GM12878 (cell line): ENCODE data around the gene THRB. TPM values are rescaled to one million over a fixed set of nuclear protein-coding genes. Genes with fewer than 3 reads are reported as not detected.

Experiments
- ATAC-seq: fragments of 200-7000 bp; cut with Tn5 transposase; 3 replicates; pipeline ENCODE4 v1.9.1; 2020; ENCODE audit warnings: mild to moderate bottlenecking, moderate library complexity
- BruUV-seq: library from RNA; stranded (reverse); fragments of 400-500 nt; replicated peaks from 2 replicates; lab custom pipeline; 2021; lab: Mats Ljungman, UMichigan
- CTCF ChIA-PET: fragments of 300-600 bp; sonication (Branson Sonifier 250); formaldehyde crosslinking; extraction: SDS; loops from one replicate; lab custom pipeline; 2021; ENCODE audit warnings: inconsistent platforms; lab: Yijun Ruan, JAX
- POLR2A ChIA-PET: fragments of 350-600 bp; formaldehyde crosslinking; extraction: SDS; loops from one replicate; lab custom pipeline; 2021; ENCODE audit warnings: inconsistent platforms; lab: Charles Lee
- RAD21 ChIA-PET: fragments of 300-600 bp; sonication (Branson Sonifier 250); formaldehyde crosslinking; loops from one replicate; lab custom pipeline; 2023; ENCODE audit warnings: antibody characterized with exemption; ENCODE audit not compliant: unreplicated experiment; lab: Charles Lee
- SMC1A ChIA-PET: fragments of 300-600 bp; sonication (Branson Sonifier 250); formaldehyde crosslinking; loops from one replicate; lab custom pipeline; 2023; ENCODE audit not compliant: unreplicated experiment, uncharacterized antibody; lab: Charles Lee
- DNase-seq: peaks from one replicate; pipeline ENCODE4 v3.0.0-alpha.2; 2011; ENCODE audit warnings: low read depth, low spot score
- FAIRE-seq: peaks from 3 replicates; lab custom pipeline; 2011; peaks lifted over from hg19 to GRCh38; lab: Jason Lieb, UNC
- H2AFZ ChIP-seq: 2 replicates; pipeline ENCODE4 v1.6.0; 2011; ENCODE audit warnings: low read depth, low read length, control low read depth; ENCODE audit not compliant: control insufficient read depth
- H3K27ac ChIP-seq: 2 replicates; pipeline ENCODE4 v1.5.1; 2011; ENCODE audit warnings: control low read depth; ENCODE audit not compliant: control insufficient read depth, insufficient read depth
- H3K27me3 ChIP-seq, 2 experiments: replicated peaks in 1 of 2; 2 replicates each; pipeline versions ENCODE4 v1.6.0 to v1.6.1; 2011; ENCODE audit warnings: low read length in 1 of 2; ENCODE audit not compliant: control insufficient read depth in 2 of 2, insufficient read depth in 2 of 2
- H3K36me3 ChIP-seq, 2 experiments: 2 replicates each; pipeline ENCODE4 v1.5.1; 2011; ENCODE audit warnings: low read length in 1 of 2; ENCODE audit not compliant: control insufficient read depth in 2 of 2, insufficient read depth in 2 of 2
- H3K4me1 ChIP-seq: 2 replicates; pipeline ENCODE4 v1.6.1; 2011; ENCODE audit warnings: mild to moderate bottlenecking, low read length, moderate library complexity, mixed read lengths; ENCODE audit not compliant: control insufficient read depth, insufficient read depth
- H3K4me2 ChIP-seq: 2 replicates; pipeline ENCODE4 v1.6.0; 2011; ENCODE audit warnings: control low read depth; ENCODE audit not compliant: control insufficient read depth, insufficient read depth
- H3K4me3 ChIP-seq: fragments of 200-600 bp; sonication (generic); 2 replicates; pipeline ENCODE4 v1.5.1; 2016
- H3K79me2 ChIP-seq: 2 replicates; pipeline ENCODE4 v1.6.0; 2011; ENCODE audit warnings: low read length; ENCODE audit not compliant: control insufficient read depth, insufficient read depth
- H3K9ac ChIP-seq: 2 replicates; pipeline ENCODE4 v1.8.0; 2011; ENCODE audit warnings: low read length, control low read depth, mixed read lengths; ENCODE audit not compliant: control insufficient read depth, insufficient read depth
- H3K9me3 ChIP-seq: replicated peaks from 3 replicates; pipeline ENCODE4 v1.5.1; 2011; ENCODE audit warnings: mild to moderate bottlenecking, low read length; ENCODE audit not compliant: control insufficient read depth, insufficient read depth
- H4K20me1 ChIP-seq: 2 replicates; pipeline ENCODE4 v1.6.0; 2011; ENCODE audit not compliant: control insufficient read depth, insufficient read depth
- BCL3 ChIP-seq: IDR thresholded peaks from 2 replicates; pipeline ENCODE4 v1.6.1; 2011; ENCODE audit warnings: borderline replicate concordance, low read depth, mild to moderate bottlenecking, moderate library complexity, low read length; ENCODE audit not compliant: insufficient read depth, poor library complexity, severe bottlenecking
- HCFC1 ChIP-seq: fragments of 150-350 bp; IDR thresholded peaks from 2 replicates; pipeline ENCODE4 v1.6.1; 2014; ENCODE audit warnings: low read length
- HDAC6 ChIP-seq: fragments of 200-600 bp; sonication (generic); IDR thresholded peaks from one replicate; pipeline ENCODE4 v1.8.0; 2017; ENCODE audit warnings: antibody characterized with exemption; ENCODE audit not compliant: unreplicated experiment
- MYB ChIP-seq: fragments of 150-350 bp; IDR thresholded peaks from 2 replicates; pipeline ENCODE4 v1.6.1; 2014; ENCODE audit warnings: mild to moderate bottlenecking, low read depth, low read length, borderline replicate concordance
- NFIC ChIP-seq: IDR thresholded peaks from 2 replicates; pipeline ENCODE4 v1.6.1; 2012; ENCODE audit warnings: low read depth, mild to moderate bottlenecking, inconsistent platforms, low read length, moderate library complexity
- NRF1 ChIP-seq: conservative IDR thresholded peaks from 2 replicates; pipeline ENCODE4 v1.6.1; 2011; ENCODE audit warnings: mild to moderate bottlenecking, low read depth, low read length, improper control_type of control experiment
- PAX8 ChIP-seq: fragments of 450-650 bp; IDR thresholded peaks from 2 replicates; pipeline ENCODE4 v1.6.1; 2017; ENCODE audit warnings: mild to moderate bottlenecking, moderate library complexity
- PBX3 ChIP-seq: IDR thresholded peaks from 2 replicates; pipeline ENCODE4 v1.6.1; 2011; ENCODE audit warnings: mild to moderate bottlenecking, low read depth, low read length, moderate library complexity; ENCODE audit not compliant: insufficient replicate concordance
- POLR2AphosphoS5 ChIP-seq: IDR thresholded peaks from 2 replicates; pipeline ENCODE4 v1.6.1; 2011; ENCODE audit warnings: mild to moderate bottlenecking, low read length, inconsistent platforms
- SIX5 ChIP-seq: IDR thresholded peaks from 2 replicates; pipeline ENCODE4 v1.6.1; 2011; ENCODE audit warnings: mild to moderate bottlenecking, low read depth, low read length, moderate library complexity; ENCODE audit not compliant: severe bottlenecking
- TARDBP ChIP-seq: IDR thresholded peaks from 2 replicates; pipeline ENCODE4 v1.6.1; 2016; ENCODE audit warnings: borderline replicate concordance
- TBL1XR1 ChIP-seq: IDR thresholded peaks from 2 replicates; pipeline ENCODE4 v1.6.1; 2012; ENCODE audit warnings: low read depth, low read length, improper control_type of control experiment
- ZBTB4 ChIP-seq: fragments of 450-650 bp; formaldehyde crosslinking; IDR thresholded peaks from 2 replicates; pipeline ENCODE4 v1.4.0; 2022; ENCODE audit warnings: mild to moderate bottlenecking, moderate library complexity
- ZNF217 ChIP-seq: fragments of 450-650 bp; IDR thresholded peaks from 2 replicates; pipeline ENCODE4 v1.6.1; 2017; ENCODE audit warnings: antibody characterized with exemption, mild to moderate bottlenecking
- WGBS: methylation state at CpG from one replicate; pipeline ENCODE4 v1.1.6; 2016; ENCODE audit warnings: low lambda C conversion rate; ENCODE audit not compliant: insufficient replicate concordance, insufficient coverage; ENCODE audit errors: missing lambda C conversion rate; 5-methylcytosine and 5-hydroxymethylcytosine counted together
- in situ Hi-C: fragments of 300-500 bp; cut with MboI; formaldehyde crosslinking; loops from 9 replicates; pipeline ENCODE4 v1.14.3; 2018; ENCODE audit warnings: mixed read lengths
- intact Hi-C: fragments of 100-400 bp; cut with micrococcal nuclease; formaldehyde crosslinking; loops from one replicate; pipeline ENCODE4 v1.14.2; 2022; ENCODE audit not compliant: unreplicated experiment
- polyA plus RNA-seq, 11 experiments: library from polyadenylated mRNA; depleted of rRNA in 4 of 11; unstranded in 6 of 11; stranded (reverse) in 5 of 11; fragments of >200 nt; fragmentation: Nextera tagmentation in 4 of 11; fragmentation: Illumina TruSeq in 1 of 11; extraction: Ambion mirVana in 4 of 11; extraction: Trizol in 1 of 11; gene quantifications; 1 replicate in 1 of 11; 2 replicates in 10 of 11; pipeline versions ENCODE4 v1.2.1 to v1.2.3, GENCODE V29; 2011 to 2016; ENCODE audit warnings: inconsistent platforms in 2 of 11, missing spikeins in 2 of 11, low read depth in 1 of 11
- total RNA-seq, 4 experiments: library from RNA; depleted of rRNA in 3 of 4; stranded (reverse); fragments of >200 nt in 3 of 4; fragmentation: Illumina TruSeq in 1 of 4; extraction: Trizol in 1 of 4; gene quantifications; 2 replicates each; pipeline versions ENCODE4 v1.2.1 to v1.2.3, GENCODE V29; 2013 to 2021

The THRB gene
- total and polyA plus RNA-seq, 10 of the 15 experiments (the other 5 are each of a cell fraction or from before 2014, with no cell fraction given), result 0.05 TPM; not detected in 9

- RAD21 ChIA-PET, result no interaction called here
- CTCF ChIA-PET, result no interaction called here
- no peak overlapping the region for H3K4me2 ChIP-seq
- no peaks in the 10 kb centered on the region for H3K9me3 ChIP-seq
- FAIRE-seq, result no peak
- no peaks in the 10 kb centered on the region for H4K20me1 ChIP-seq
- no peak for DNase-seq
- no peaks in the 10 kb centered on the region for H3K79me2 ChIP-seq
- POLR2A ChIA-PET, result no interaction called here
- H3K4me1 ChIP-seq, result no peaks in the 10 kb centered on the region
- H3K36me3 ChIP-seq, result no peaks in the 10 kb centered on the region
- in situ Hi-C loops (no loop called here), intact Hi-C loops (no loop called here)
- ATAC-seq, result no peak
- no peak overlapping the region for H3K27ac ChIP-seq
- no TSS peak for BruUV-seq
- H2AFZ ChIP-seq, result no peak overlapping the region
- TF ChIP-seq PBX3 (no peak), POLR2AphosphoS5 (no peak), ZNF217 (no peak), PAX8 (no peak), NFIC (no peak), NRF1 (no peak), MYB (no peak), HCFC1 (no peak), TBL1XR1 (no peak), SIX5 (no peak), HDAC6 (no peak), TARDBP (no peak), BCL3 (no peak), ZBTB4 (CRISPR knock-in tag) (no peak)
- no peak overlapping the region for H3K9ac ChIP-seq
- SMC1A ChIA-PET, result interaction anchor here (0.9 kb wide), 1 partner anchor 12 kb away, joined by 3 read pairs; no protein-coding TSS in a partner anchor
- peaks cover 0 to 2% of the 10 kb centered on the region in 2 experiments; a peak in 3 of 4 replicates for H3K27me3 ChIP-seq
- no peak overlapping the region for H3K4me3 ChIP-seq
- 0% methylated on average over 2 of the region's 2 CpGs for WGBS
These were observed 32.1 kb upstream of the THRB start for GRCh38 chr3:24526640-24527212.
